ENCODE data around the gene UTP25. TPM values are rescaled to one million over a fixed set of nuclear protein-coding genes. Genes with fewer than 3 reads are reported as not detected.

UTP25 gene
- total RNA-seq, 1 experiment from 2014 or later = 9.5 TPM

GRCh38 chr1:209802780-209803152 lies 25.0 kb upstream of the UTP25 start:
- no peaks in the 10 kb centered on the region for H3K27me3 Mint-ChIP-seq (ENCODE audit: insufficient read depth, unreplicated experiment)
- no peak for TF ChIP-seq CTCF (IDR thresholded peaks at IDR 0.05; ENCODE audit: insufficient read depth in 1 of 2, low read depth in 1 of 2, low read length in 1 of 2, severe bottlenecking in 1 of 2, unreplicated experiment in 1 of 2)
- H3K4me3 Mint-ChIP-seq (ENCODE audit: unreplicated experiment) = no peak overlapping the region
- Histone ChIP-seq H3K4me3 (ENCODE audit: low read depth, low read length) (no peak overlapping the region), H3K27me3 (replicated peaks; ENCODE audit: control insufficient read depth, insufficient read depth, low read length) (no peaks in the 10 kb centered on the region), H3K9me3 (no peaks in the 10 kb centered on the region), H3K36me3 (ENCODE audit: control insufficient read depth, insufficient read depth, low read length) (no peaks in the 10 kb centered on the region), H3K4me1 (no peaks in the 10 kb centered on the region; the same call in 1 of the 2 replicates)
- H3K4me1 Mint-ChIP-seq (ENCODE audit: low read depth, unreplicated experiment) = peaks cover 13% of the 10 kb centered on the region
- H3K9me3 Mint-ChIP-seq (ENCODE audit: unreplicated experiment) = no peaks in the 10 kb centered on the region
- H3K27ac Mint-ChIP-seq (ENCODE audit: unreplicated experiment) = no peak overlapping the region
- BruUV-seq (replicated peaks) = no TSS peak
- POLR2A ChIA-PET = no interaction called here
- intact Hi-C loops (cut with micrococcal nuclease; ENCODE audit: unreplicated experiment) = no loop called here
- CTCF ChIA-PET = no interaction called here
- H3K36me3 Mint-ChIP-seq (ENCODE audit: insufficient read depth, unreplicated experiment) = peaks cover 17% of the 10 kb centered on the region
- DNase-seq = no peak

- intact Hi-C loops (cut with micrococcal nuclease; ENCODE audit: unreplicated experiment) = no loop called here
- TF ChIP-seq CTCF (IDR thresholded peaks at IDR 0.05; ENCODE audit: insufficient read depth in 1 of 2, low read depth in 1 of 2, low read length in 1 of 2, severe bottlenecking in 1 of 2, unreplicated experiment in 1 of 2) = no peak
- peaks cover 9% of the 10 kb centered on the region for H3K36me3 Mint-ChIP-seq (ENCODE audit: insufficient read depth, unreplicated experiment)
- Histone ChIP-seq H3K4me3 (ENCODE audit: low read depth, low read length) (no peak overlapping the region), H3K9me3 (no peaks in the 10 kb centered on the region), H3K4me1 (no peaks in the 10 kb centered on the region; the same call in 1 of the 2 replicates), H3K27me3 (replicated peaks; ENCODE audit: control insufficient read depth, insufficient read depth, low read length) (no peaks in the 10 kb centered on the region), H3K36me3 (ENCODE audit: control insufficient read depth, insufficient read depth, low read length) (no peaks in the 10 kb centered on the region)
- no peak overlapping the region for H3K27ac Mint-ChIP-seq (ENCODE audit: unreplicated experiment)
- CTCF ChIA-PET = no interaction called here
- POLR2A ChIA-PET = no interaction called here
- DNase-seq = no peak
- no TSS peak for BruUV-seq (replicated peaks)
- no peaks in the 10 kb centered on the region for H3K27me3 Mint-ChIP-seq (ENCODE audit: insufficient read depth, unreplicated experiment)
- H3K9me3 Mint-ChIP-seq (ENCODE audit: unreplicated experiment) = no peaks in the 10 kb centered on the region
- peaks cover 13% of the 10 kb centered on the region for H3K4me1 Mint-ChIP-seq (ENCODE audit: low read depth, unreplicated experiment)
- H3K4me3 Mint-ChIP-seq (ENCODE audit: unreplicated experiment) = no peak overlapping the region
These were observed 24.2 kb upstream of the UTP25 start for GRCh38 chr1:209803568-209803967.

- Mint-ChIP-seq H3K9me3 (ENCODE audit: unreplicated experiment) (no peaks in the 10 kb centered on the region), H3K36me3 (ENCODE audit: insufficient read depth, unreplicated experiment) (no peaks in the 10 kb centered on the region), H3K27me3 (ENCODE audit: insufficient read depth, unreplicated experiment) (no peaks in the 10 kb centered on the region), H3K4me1 (ENCODE audit: low read depth, unreplicated experiment) (peaks cover 14% of the 10 kb centered on the region), H3K4me3 (ENCODE audit: unreplicated experiment) (peak overlapping the region; percentile 97), H3K27ac (ENCODE audit: unreplicated experiment) (peak overlapping the region; percentile 97)
- Histone ChIP-seq H3K9me3 (no peaks in the 10 kb centered on the region), H3K4me3 (ENCODE audit: low read depth, low read length) (peak overlapping the region; percentile 72), H3K4me1 (no peaks in the 10 kb centered on the region; the same call in 1 of the 2 replicates), H3K36me3 (ENCODE audit: control insufficient read depth, insufficient read depth, low read length) (no peaks in the 10 kb centered on the region), H3K27me3 (replicated peaks; ENCODE audit: control insufficient read depth, insufficient read depth, low read length) (no peaks in the 10 kb centered on the region)
- BruUV-seq (replicated peaks) = TSS peak; percentile 42
- ChIA-PET CTCF (interaction anchor here (0.6 to 2.1 kb wide), 7 partner anchors 8 to 37 kb away, joined by 3 to 16 read pairs (median 4); partner anchors contain the start of gene UTP25), POLR2A (interaction anchor here (0.6 to 2.1 kb wide), 10 partner anchors 10 to 152 kb away, joined by 3 to 21 read pairs (median 7); partner anchors contain the start of genes C1orf74 and UTP25)
- intact Hi-C loops (cut with micrococcal nuclease; ENCODE audit: unreplicated experiment) = no loop called here
- peak in 1 of 2 experiments; percentile 49 for DNase-seq
- peak in 1 of 2 experiments; percentile 38 for TF ChIP-seq CTCF (IDR thresholded peaks at IDR 0.05; ENCODE audit: insufficient read depth in 1 of 2, low read depth in 1 of 2, low read length in 1 of 2, severe bottlenecking in 1 of 2, unreplicated experiment in 1 of 2)
These were observed 22.4 kb upstream of the UTP25 start for GRCh38 chr1:209805341-209805781.
